ENCODE data around the gene DGUOK.

- TF ChIP-seq CTCF (IDR thresholded peaks at IDR 0.05; ENCODE audit: low read depth, low read length) (no peak), MYC (IDR thresholded peaks at IDR 0.05; ENCODE audit: low read depth, low read length) (no peak), POLR2A (IDR thresholded peaks at IDR 0.05; ENCODE audit: extremely low read depth, insufficient read length) (no peak), MAX (IDR thresholded peaks at IDR 0.05; ENCODE audit: low read depth, low read length) (no peak)
Observed at GRCh38 chr2:73927344-73927743, 664 bp downstream of the DGUOK start.

All from NB4 (cell line).